ENCODE results near the gene WFDC12. TPM values are rescaled to one million over a fixed set of nuclear protein-coding genes. Genes with fewer than 3 reads are reported as not detected.

Gene WFDC12
- total RNA-seq, 1 donor from 2014 or later, result not detected

DNA sequence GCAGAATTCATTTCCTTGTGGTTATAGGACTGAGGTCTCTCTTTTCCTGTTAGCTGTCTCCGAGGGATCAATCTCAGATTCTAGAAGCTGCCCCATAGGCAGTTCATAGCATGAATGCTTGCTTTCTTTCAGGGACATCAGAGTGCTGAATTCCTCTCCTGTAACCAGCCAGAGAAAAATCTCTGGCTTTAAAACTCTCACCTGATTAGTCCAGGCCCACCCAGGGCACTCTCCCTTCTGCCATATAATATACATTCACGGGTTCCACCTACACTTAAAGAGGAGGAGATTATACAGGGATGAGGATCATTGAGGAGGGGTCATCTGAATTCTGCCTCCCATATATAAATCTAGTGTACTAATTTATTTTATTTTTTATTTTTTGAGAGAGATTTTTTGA lies 21.2 kb downstream of the WFDC12 start:
- Mint-ChIP-seq H3K36me3 (ENCODE audit: insufficient read depth) (no peaks in the 10 kb centered on the region), H3K27me3 (peaks cover 39% of the 10 kb centered on the region), H3K27ac (no peak overlapping the region), H3K4me1 (ENCODE audit: low read depth) (peaks cover 4% of the 10 kb centered on the region), H3K4me3 (ENCODE audit: low read depth) (no peak overlapping the region), H3K9me3 (ENCODE audit: low read depth) (no peaks in the 10 kb centered on the region)
- TF ChIP-seq, protein P1, sequence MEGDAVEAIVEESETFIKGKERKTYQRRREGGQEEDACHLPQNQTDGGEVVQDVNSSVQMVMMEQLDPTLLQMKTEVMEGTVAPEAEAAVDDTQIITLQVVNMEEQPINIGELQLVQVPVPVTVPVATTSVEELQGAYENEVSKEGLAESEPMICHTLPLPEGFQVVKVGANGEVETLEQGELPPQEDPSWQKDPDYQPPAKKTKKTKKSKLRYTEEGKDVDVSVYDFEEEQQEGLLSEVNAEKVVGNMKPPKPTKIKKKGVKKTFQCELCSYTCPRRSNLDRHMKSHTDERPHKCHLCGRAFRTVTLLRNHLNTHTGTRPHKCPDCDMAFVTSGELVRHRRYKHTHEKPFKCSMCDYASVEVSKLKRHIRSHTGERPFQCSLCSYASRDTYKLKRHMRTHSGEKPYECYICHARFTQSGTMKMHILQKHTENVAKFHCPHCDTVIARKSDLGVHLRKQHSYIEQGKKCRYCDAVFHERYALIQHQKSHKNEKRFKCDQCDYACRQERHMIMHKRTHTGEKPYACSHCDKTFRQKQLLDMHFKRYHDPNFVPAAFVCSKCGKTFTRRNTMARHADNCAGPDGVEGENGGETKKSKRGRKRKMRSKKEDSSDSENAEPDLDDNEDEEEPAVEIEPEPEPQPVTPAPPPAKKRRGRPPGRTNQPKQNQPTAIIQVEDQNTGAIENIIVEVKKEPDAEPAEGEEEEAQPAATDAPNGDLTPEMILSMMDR (IDR thresholded peaks at IDR 0.05; ENCODE audit: unreplicated experiment), result no peak
- DNase-seq (ENCODE audit: low spot score, unreplicated experiment), result no peak

DNA sequence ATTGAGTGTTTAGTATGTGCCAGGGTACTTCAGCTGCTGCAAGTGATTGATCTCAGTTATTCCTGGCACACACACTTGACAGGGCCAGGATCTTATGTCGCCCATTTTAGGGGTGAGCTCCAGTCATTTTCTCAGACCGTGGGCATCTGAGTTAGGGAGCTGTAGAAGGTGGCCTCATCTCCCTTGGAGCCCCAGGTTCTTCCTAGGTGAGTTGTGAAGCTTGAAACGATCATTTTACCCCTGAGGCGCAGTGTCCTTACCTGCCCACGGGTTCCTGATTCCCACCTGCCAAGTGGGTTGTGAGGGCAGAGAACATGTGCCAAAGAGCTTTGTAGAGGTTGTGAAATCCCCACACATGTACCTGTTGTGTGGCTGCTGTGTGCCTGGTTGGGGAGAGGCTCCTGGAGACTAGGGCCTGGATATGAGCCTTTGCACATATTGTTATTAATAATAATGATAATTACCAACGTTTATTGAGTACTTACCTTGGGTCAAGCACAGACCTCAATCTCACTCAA lies 22.9 kb downstream of the WFDC12 start:
- Mint-ChIP-seq H3K27me3 (peaks cover 43% of the 10 kb centered on the region), H3K27ac (peak overlapping the region; percentile 6), H3K36me3 (ENCODE audit: insufficient read depth) (no peaks in the 10 kb centered on the region), H3K4me1 (ENCODE audit: low read depth) (peaks cover 4% of the 10 kb centered on the region), H3K9me3 (ENCODE audit: low read depth) (no peaks in the 10 kb centered on the region), H3K4me3 (ENCODE audit: low read depth) (peak overlapping the region; percentile 64)
- TF ChIP-seq, protein P1 (IDR thresholded peaks at IDR 0.05; ENCODE audit: unreplicated experiment), result no peak
- DNase-seq (ENCODE audit: low spot score, unreplicated experiment), result no peak

DNA sequence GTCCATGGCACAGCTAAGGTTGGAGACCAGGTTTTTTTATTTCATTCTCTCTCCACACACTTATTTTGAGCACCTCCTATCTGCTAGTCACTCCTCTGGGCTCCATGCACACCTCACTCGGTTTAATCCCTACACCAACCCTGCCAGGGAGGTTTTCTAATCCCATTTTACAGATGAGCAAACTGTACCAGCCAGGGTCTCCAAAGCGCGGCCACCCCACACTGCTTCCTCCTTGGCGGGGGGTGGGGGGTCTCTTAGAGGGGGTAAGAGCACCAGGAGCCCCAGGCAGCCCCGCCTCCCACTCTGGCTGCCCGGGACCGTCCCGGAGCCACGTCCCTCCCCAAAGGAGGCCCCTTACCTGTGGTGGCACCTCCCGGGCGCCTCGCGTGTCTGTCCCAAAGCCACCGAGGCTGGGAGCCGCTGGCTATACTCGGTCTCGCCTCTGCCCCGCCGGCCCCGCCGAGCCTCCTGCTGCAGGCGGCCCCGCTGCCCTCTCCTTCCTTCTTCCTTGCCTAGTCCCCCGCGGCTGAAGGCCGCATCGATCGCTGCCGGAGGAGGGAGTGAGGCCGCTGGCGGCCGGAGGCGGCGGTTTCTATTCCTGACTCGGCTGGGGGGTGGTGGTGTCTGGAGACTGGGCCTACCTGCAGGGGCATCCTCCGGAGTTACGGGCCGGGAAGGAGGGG lies 23.6 kb downstream of the WFDC12 start, which contains the start of gene KCNS1:
Gene KCNS1 (minus strand): TSS at position 565 of the 683 bp plus-strand sequence. CDS start 1,891 bp downstream, outside the sequence.
- Mint-ChIP-seq H3K36me3 (ENCODE audit: insufficient read depth) (no peaks in the 10 kb centered on the region), H3K27ac (peak within 1 kb of the TSS; percentile 6), H3K9me3 (ENCODE audit: low read depth) (no peaks in the 10 kb centered on the region), H3K27me3 (peaks cover 48% of the 10 kb centered on the region), H3K4me3 (ENCODE audit: low read depth) (peak within 1 kb of the TSS; percentile 64), H3K4me1 (ENCODE audit: low read depth) (peaks cover 4% of the 10 kb centered on the region)
- TF ChIP-seq, protein P1 (IDR thresholded peaks at IDR 0.05; ENCODE audit: unreplicated experiment), result peak; percentile 19
- peak; percentile 53 for DNase-seq (ENCODE audit: low spot score, unreplicated experiment)

DNA sequence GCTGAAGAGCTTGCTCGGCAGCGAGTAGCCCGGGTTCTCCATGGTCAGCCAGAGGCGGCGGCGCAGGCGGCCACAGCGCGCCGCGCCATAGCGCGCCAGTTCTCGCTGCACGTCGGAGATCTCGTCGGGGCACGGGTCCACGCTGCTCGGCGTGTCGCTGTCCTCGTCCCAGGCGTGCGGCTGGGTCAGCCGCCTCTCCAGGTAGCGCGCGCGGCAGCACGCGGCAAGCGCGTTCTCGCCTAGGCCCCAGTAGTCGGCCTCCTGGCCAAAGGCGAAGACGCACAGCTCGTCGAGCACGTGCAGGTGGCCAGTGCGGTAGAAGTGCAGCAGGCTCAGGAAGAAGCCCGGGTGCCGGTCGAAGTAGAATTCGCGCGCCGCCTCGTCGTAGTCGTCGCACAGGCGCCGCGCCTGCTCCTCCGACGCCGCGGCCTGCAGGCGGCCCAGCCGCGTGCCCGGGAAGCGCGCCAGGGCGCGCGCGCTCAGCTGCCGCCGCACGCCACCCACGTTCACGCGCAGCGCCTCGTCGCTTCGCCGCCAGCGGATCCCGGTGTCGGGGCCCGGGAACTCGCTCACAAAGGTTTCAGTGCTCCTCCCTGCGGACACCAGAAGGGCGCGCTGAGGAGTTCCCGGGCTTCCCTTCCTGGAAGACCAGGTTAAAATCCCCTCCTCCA lies 26.0 kb downstream of the WFDC12 start:
- H3K27ac Mint-ChIP-seq, result no peak overlapping the region
- peaks cover 4% of the 10 kb centered on the region for H3K4me1 Mint-ChIP-seq (ENCODE audit: low read depth)
- DNase-seq (ENCODE audit: low spot score, unreplicated experiment), result no peak
- TF ChIP-seq, protein P1 (IDR thresholded peaks at IDR 0.05; ENCODE audit: unreplicated experiment), result peak; percentile 44
- no peaks in the 10 kb centered on the region for H3K9me3 Mint-ChIP-seq (ENCODE audit: low read depth)
- H3K27me3 Mint-ChIP-seq, result peaks cover 48% of the 10 kb centered on the region
- no peaks in the 10 kb centered on the region for H3K36me3 Mint-ChIP-seq (ENCODE audit: insufficient read depth)
- H3K4me3 Mint-ChIP-seq (ENCODE audit: low read depth), result no peak overlapping the region

DNA sequence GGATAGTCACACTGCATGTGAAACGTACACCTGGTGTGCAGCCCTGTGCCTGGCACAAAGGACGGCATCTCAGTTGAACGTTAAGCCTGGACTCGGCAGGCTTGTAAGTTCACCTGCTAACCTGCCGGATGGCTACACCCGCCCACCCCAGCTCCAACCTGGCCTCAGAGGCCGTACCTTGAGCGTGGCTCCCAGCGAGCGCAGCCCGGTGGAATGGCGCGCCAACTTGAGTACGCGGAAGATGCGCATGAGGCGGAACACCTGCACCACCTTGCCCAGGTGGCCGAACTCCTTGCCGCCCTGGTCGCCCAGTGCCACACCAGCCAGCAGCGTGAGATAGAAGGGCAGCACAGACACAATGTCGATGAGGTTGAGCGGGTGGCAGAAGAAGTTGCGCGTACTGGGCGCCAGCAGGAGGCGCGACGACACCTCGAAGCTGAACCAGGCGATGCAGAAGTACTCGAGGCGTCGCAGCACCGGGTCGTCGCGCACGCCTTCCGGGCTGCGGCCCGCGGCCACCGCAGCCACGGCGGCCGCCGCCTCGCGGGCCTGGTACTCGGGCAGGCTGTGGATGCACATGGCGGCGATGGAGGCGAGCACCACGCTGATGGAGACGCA lies 26.7 kb downstream of the WFDC12 start:
- Mint-ChIP-seq H3K4me1 (ENCODE audit: low read depth) (peaks cover 4% of the 10 kb centered on the region), H3K27me3 (peaks cover 48% of the 10 kb centered on the region), H3K27ac (no peak overlapping the region), H3K36me3 (ENCODE audit: insufficient read depth) (no peaks in the 10 kb centered on the region), H3K4me3 (ENCODE audit: low read depth) (no peak overlapping the region), H3K9me3 (ENCODE audit: low read depth) (no peaks in the 10 kb centered on the region)
- DNase-seq (ENCODE audit: low spot score, unreplicated experiment), result no peak
- TF ChIP-seq, protein P1 (IDR thresholded peaks at IDR 0.05; ENCODE audit: unreplicated experiment), result no peak

Data from progenitor cell of endocrine pancreas (in vitro differentiated cells).